Activated CD4-positive, alpha-beta T cell treated with anti-CD3 and anti-CD28 coated beads, Interleukin-2, amount 50 U/mL, for 16 hours (primary cell): ENCODE results near the gene IPO4.

ENCODE experiments used
- DNase-seq: peaks from one replicate; pipeline ENCODE4 v3.0.0-alpha.2; 2020

The IPO4 gene

GRCh38 chr14:24194186-24194872 lies 5.7 kb upstream of the IPO4 start:
- no peak for DNase-seq

- DNase-seq = no peak
Measured at GRCh38 chr14:24192933-24193332, 4.3 kb upstream of the IPO4 start.

- DNase-seq = no peak
Measured at GRCh38 chr14:24190416-24190815, 1.8 kb upstream of the IPO4 start.

- DNase-seq = no peak
Measured at GRCh38 chr14:24189460-24189859, 844 bp upstream of the IPO4 start.

GRCh38 chr14:24189059-24189375 lies 401 bp upstream of the IPO4 start:
- DNase-seq = no peak

GRCh38 chr14:24187539-24187915 lies 1.1 kb downstream of the IPO4 start:
- DNase-seq = no peak

- DNase-seq = no peak
Measured at GRCh38 chr14:24186831-24187538, 1.6 kb downstream of the IPO4 start.

GRCh38 chr14:24185741-24186140 lies 2.9 kb downstream of the IPO4 start:
- DNase-seq = no peak

- DNase-seq = no peak
Measured at GRCh38 chr14:24185026-24185425, 3.6 kb downstream of the IPO4 start.

- DNase-seq = no peak
Measured at GRCh38 chr14:24184104-24184970, 4.3 kb downstream of the IPO4 start.

GRCh38 chr14:24183014-24183481 lies 5.6 kb downstream of the IPO4 start:
- DNase-seq = no peak

- no peak for DNase-seq
Measured at GRCh38 chr14:24182110-24182882, 6.3 kb downstream of the IPO4 start.

- no peak for DNase-seq
Measured at GRCh38 chr14:24181371-24182077, 7.1 kb downstream of the IPO4 start.

- no peak for DNase-seq
Measured at GRCh38 chr14:24179961-24180796, 8.4 kb downstream of the IPO4 start.

GRCh38 chr14:24179294-24179960 lies 9.2 kb downstream of the IPO4 start:
- DNase-seq = no peak

- no peak for DNase-seq
Measured at GRCh38 chr14:24178399-24179178, 10.0 kb downstream of the IPO4 start.

GRCh38 chr14:24177891-24178290 lies 10.7 kb downstream of the IPO4 start:
- no peak for DNase-seq

GRCh38 chr14:24177041-24177825 lies 11.4 kb downstream of the IPO4 start:
- no peak for DNase-seq

- DNase-seq = no peak
Measured at GRCh38 chr14:24176599-24176998, 12.0 kb downstream of the IPO4 start.
